GM20000 (cell line): Measurements from ENCODE around the gene TAF10.

ENCODE experiments used
- DNase-seq: peaks from one replicate; pipeline ENCODE4 v3.0.0; 2012; ENCODE audit warnings: low spot score
- CTCF ChIP-seq: IDR thresholded peaks from 2 replicates; pipeline ENCODE4 v1.5.1; 2012; ENCODE audit warnings: mild to moderate bottlenecking, control low read depth; ENCODE audit errors: extremely low read depth, missing control alignments

The TAF10 gene

GRCh38 chr11:6565988-6566703 lies 45.9 kb downstream of the TAF10 start:
- TF ChIP-seq CTCF, result no peak
- no peak for DNase-seq

- no peak for TF ChIP-seq CTCF
- no peak for DNase-seq
Observed at GRCh38 chr11:6565325-6565724, 46.7 kb downstream of the TAF10 start.

- no peak for DNase-seq
- TF ChIP-seq CTCF, result no peak
Observed at GRCh38 chr11:6563667-6564066, 48.3 kb downstream of the TAF10 start.

- no peak for TF ChIP-seq CTCF
- no peak for DNase-seq
Observed at GRCh38 chr11:6563121-6563619, 48.8 kb downstream of the TAF10 start.

GRCh38 chr11:6561288-6561687 lies 50.7 kb downstream of the TAF10 start:
- no peak for TF ChIP-seq CTCF
- DNase-seq, result no peak
